HG03565 (cell line): ENCODE measurements around the gene PHRF1.

Experiments used
- ATAC-seq: cut with Tn5 transposase; IDR thresholded peaks from one replicate; pipeline ENCODE4 v1.9.1; 2021; ENCODE audit warnings: mild to moderate bottlenecking, moderate library complexity; ENCODE audit not compliant: unreplicated experiment

PHRF1 gene

DNA sequence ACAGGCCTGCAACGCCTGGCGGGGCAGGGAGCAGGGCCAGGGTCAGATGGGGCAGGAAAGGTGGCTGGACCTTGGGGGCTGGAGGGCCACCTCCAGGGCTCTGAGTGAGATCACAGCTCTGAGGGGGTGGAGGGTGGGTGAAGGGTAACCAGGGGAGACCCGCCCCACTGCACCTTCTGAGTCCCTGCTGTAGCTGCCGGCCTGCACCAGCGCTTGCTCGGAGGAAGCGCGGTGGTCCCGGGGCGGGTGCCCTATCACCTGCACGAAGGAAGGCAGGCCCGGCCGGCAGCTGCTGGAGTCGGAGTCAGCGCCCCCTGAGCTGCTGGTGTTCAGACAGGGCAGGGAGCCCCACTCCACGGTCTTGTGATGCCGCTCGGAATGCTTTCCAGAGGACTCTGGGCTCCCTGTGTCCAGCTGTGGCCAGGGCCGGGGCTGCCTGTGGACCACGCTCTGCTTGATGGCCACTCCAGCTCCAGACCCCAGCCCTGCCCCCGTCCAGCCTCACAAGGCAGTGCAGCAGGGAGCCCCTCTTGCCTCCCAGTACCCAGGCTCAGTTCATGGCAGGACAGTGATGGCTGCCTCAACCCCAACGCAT is 19.5 kb upstream of the PHRF1 start:
- no peak for ATAC-seq

DNA sequence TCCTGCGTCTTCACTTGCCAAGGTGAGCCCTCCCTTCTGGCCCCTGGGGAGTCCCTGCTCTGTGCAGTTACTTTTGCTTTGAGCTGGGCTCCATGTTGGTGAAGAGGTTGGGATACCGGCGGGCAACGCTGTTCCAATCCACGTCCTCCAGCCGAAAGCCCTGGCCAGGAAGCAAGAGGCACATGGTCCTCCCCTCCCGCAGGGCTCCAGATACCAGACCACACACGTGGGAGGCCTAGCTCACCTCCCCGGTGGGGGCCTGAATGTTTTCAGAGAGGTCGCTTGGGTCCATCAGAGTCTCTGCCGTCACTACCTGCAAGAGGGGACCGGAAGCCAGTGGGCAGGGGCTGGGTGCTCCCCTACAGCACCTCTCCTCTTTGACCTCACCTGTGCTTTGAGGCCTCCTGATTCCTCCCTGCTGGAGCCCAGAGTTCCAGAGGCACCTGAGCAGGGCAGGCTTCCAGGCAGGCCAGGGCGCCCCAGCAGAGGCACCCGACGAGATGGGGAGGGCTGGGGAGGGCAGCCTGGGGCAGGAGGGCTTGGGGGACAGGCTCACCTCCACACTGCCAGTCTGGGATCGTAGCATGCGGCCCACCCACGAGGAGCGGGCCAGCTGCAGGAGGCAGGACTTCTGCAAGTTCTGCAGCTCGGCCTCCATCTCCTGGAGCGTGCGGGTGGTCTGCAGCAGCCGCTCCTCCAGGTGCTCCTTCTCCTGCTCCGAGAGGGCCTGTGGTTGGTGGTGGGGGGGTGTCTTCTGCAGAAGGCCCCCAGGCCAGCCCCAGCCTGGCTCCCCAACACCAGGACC is 18.7 kb upstream of the PHRF1 start:
- no peak for ATAC-seq

DNA sequence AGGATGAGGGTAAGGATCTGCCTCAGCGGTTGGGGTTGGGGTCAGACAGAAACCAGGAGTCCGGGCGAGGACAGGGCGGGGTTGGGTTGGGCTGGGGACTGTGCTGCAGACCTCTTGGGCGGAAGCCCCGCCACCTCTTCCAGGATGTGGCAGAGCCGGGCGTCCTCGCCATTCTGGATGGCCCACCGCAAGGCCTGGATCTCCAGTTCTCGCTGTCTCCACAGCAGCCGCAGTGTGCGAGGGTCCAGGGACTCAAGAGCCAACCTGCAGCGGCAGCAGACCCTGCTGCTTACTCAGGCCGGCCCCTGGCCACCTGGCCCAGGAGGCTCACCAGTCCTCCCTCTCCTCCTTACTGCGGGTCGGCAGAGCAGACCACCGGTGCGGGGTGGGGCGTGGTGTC is 17.8 kb upstream of the PHRF1 start:
- ATAC-seq = no peak

DNA sequence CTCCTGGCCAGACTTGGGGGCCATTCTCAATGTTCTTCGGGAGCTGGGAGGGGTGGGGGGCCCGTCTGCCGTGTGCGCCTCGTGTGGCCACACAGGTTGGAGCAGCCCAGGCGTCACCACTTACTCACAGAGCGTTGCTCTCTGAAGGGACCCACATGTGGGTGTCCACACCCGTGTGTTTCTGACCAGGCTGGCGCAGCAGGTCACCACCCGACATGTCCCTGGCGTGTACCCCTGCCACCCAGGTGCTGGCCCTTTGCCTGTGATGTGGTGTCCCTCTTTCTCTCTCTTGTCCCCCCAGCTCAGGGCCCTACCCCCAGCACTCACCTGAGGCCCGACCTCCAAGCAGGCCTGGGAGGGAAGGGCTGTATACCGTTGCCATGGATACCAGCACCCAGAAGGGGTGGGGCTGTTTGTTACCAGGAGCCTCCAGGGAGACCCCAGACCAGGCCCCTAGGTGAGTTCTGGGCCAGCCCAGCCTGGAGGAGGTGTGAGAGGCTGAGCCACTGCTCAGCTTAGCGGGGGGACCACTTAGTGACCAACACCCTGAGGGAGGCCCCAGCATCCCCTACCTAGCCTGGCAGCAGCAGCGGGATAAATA is 17.1 kb upstream of the PHRF1 start:
- ATAC-seq = no peak

DNA sequence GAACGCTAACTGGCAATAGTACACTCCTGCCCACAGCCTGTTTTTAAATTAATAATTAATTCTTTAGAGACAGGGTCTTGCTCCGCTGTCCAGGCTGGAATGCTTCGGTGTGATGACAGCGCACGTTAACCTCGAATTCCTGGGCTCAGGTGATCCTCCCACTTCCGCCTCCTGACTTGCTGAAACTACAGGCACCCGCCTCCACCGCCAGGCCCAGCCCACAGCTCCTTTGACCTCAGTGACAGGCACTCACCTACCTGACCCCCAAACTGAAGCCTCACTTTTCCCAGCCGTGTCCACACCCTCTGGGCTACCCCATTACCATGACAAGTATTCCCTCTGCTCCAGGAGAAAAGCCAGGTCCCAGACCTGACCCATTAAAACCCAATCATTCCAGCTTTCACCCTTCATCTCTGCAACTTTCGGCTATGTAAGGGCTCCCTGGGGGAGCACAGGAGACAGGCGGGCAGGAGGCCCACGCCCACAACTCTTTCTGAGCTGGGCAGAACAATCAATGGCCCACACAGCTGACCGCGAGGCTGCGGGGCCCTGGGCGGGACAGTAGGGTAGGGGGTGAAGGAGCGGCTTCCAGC is 16.5 kb upstream of the PHRF1 start:
- no peak for ATAC-seq

DNA sequence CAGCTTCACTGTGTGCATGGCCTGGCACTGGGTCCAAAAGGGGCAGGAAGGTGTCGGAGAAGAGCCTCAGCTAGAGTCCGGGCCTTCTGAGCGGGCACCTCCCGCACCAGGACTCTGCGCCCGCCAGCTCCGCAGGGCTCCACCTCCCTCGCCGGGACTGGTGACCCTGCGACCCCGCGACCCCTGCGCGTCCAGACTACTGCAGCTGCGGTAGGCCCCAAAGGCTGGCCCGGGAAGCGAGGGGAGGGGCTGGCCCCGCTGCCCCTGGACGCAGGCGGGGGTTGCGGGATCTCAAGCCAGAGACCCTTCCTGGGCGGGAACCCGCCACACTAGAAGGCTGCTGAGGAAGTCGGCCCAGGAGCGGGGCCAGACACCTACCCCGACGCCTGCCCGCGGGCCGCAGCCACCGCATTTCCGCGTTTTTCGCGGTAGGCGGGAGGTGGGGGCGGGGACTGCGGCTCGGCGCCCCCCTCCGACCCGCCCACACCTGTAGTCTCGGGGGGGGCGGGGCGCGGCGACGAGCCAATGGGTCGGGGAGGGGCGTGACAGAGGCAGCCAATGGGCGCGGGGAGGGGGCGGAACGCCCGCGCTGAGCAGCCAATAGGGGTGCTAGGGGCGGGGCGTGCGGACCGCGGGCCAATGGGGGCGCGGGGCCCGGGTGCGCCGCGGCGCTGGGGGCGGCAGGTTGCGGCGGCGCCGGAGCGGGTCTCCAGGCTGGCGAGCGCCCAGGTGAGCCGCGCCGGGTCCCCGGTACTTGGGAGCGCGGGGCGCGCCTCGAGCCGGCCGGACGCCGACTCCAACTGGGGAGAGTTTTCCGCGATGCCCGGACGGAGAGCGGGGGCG is 15.7 kb upstream of the PHRF1 start, which contains the start of the genes LMNTD2 and RASSF7:
TSS of gene LMNTD2 (minus strand) at position 434 of the 843 bp plus-strand sequence. CDS start at position 412, 22 bp downstream.
TSS of gene RASSF7 (plus strand) at position 666 of the 843 bp plus-strand sequence. CDS start 799 bp downstream, outside the sequence.
- peak; percentile 61 for ATAC-seq

DNA sequence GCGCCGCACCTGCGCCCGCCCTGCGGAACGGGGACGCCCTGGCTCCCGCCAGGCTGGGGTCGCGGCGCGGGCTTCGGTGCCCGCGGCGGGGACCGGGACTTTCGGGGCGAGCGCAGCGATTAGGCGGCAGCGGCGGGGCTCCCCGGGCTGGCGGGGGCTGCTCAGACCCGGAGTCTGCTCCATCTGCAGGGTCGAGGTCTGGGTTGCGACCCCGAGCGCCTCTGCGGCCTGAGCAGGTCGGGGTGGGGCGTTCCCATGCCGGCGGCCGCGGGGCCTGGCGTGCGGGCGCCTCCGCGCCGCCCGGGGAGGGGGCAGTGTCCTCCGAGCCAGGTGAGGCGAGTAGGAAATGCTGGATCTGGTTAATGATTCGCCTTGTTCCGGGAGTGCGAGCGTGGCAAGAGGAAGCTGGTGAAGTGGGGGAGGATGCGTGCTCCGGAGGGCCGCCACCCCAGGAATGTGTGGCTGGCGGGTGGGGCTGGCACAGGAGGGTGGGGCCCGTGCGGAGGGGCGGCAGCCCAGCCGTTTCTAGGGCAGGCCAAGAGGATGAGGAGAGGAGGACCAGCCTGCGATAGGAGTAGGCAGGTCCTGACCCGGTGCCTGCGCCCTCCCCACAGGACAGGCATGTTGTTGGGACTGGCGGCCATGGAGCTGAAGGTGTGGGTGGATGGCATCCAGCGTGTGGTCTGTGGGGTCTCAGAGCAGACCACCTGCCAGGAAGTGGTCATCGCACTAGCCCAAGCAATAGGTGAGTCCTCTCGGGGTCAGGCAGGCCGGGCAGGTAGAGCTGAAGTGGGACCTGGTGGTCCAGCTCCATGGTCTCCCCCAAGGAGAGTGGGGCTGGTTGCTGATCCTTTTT is 14.9 kb upstream of the PHRF1 start:
- ATAC-seq = no peak

DNA sequence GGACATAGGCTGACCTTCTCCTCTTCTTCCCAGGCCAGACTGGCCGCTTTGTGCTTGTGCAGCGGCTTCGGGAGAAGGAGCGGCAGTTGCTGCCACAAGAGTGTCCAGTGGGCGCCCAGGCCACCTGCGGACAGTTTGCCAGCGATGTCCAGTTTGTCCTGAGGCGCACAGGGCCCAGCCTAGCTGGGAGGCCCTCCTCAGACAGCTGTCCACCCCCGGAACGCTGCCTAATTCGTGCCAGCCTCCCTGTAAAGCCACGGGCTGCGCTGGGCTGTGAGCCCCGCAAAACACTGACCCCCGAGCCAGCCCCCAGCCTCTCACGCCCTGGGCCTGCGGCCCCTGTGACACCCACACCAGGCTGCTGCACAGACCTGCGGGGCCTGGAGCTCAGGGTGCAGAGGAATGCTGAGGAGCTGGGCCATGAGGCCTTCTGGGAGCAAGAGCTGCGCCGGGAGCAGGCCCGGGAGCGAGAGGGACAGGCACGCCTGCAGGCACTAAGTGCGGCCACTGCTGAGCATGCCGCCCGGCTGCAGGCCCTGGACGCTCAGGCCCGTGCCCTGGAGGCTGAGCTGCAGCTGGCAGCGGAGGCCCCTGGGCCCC is 14.1 kb upstream of the PHRF1 start:
- ATAC-seq = no peak

DNA sequence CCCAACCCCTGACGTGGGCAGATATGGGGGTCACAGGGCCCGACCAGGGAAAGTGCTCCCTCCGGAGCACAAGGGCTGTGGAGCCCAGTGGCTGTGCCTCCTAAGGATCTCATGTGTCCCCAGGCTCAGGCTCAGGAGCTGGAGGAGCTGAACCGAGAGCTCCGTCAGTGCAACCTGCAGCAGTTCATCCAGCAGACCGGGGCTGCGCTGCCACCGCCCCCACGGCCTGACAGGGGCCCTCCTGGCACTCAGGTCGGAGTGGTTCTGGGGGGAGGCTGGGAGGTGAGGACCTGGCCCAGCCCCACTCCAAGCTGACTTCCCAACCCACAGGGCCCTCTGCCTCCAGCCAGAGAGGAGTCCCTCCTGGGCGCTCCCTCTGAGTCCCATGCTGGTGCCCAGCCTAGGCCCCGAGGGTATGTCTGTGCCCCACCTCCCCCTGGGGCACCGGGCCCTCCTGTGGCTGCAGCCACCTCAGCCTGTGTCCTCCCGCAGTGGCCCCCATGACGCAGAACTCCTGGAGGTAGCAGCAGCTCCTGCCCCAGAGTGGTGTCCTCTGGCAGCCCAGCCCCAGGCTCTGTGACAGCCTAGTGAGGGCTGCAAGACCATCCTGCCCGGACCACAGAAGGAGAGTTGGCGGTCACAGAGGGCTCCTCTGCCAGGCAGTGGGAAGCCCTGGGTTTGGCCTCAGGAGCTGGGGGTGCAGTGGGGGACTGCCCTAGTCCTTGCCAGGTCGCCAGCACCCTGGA is 13.0 kb upstream of the PHRF1 start:
- no peak for ATAC-seq

DNA sequence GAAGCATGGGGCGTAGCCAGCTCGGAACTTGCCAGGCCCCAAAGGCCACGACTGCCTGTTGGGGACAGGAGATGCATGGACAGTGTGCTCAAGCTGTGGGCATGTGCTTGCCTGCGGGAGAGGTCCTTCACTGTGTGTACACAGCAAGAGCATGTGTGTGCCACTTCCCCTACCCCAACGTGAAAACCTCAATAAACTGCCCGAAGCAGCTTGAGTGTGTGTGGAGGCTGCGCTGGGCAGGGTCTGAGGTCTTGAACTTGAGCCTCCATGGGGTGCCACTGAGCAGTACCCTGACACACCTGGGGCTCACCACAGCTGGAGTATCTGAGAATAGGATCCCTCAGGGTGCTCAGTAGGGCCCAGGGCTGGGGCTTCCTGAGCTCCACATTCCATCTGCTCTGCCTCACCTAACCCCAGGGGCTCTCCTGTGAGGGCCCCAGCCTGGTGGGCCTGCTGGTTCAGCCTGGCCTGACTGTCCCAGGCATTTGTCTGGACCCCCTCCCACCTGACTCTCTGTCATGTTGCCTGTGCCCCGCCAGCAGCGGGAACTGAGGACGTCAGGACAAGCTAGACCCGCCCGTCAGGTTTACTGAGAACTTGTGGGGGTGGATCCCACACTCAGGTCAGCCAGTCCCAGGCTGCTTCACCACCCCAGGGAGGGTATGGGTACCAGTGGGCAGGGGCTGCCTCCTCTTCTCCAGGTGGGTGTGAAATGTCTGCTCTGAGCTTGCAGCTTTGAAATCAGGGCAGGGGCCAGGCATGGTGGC is 12.3 kb upstream of the PHRF1 start:
- no peak for ATAC-seq

DNA sequence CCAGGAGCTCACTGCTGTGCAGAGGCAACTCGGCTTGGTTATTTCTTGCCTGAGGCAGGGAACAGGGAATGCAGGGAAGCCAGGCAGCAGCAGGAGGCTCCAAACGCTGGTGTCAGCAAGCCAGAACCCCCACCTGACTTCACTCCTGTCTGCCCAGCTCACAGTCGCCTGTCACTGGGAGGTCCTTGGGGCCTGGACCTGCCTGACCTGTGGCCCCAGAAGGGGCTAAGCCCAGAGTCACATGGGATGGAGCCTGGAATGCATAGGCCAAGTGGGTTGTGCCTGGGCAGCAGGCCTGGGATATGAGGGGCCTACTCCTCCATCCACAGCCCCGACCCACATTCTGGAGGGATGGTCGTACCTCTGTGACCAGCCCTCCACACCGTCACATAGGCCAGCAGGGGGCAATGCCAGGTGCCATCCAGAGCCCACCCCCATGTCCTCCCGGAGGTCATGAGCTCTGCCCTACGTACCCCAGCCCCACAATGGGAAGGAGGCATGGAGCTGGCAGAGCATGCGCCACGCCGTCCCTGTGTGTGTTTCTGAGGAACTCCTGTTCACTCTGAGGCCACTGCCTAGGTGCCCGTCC is 10.3 kb upstream of the PHRF1 start:
- no peak for ATAC-seq

DNA sequence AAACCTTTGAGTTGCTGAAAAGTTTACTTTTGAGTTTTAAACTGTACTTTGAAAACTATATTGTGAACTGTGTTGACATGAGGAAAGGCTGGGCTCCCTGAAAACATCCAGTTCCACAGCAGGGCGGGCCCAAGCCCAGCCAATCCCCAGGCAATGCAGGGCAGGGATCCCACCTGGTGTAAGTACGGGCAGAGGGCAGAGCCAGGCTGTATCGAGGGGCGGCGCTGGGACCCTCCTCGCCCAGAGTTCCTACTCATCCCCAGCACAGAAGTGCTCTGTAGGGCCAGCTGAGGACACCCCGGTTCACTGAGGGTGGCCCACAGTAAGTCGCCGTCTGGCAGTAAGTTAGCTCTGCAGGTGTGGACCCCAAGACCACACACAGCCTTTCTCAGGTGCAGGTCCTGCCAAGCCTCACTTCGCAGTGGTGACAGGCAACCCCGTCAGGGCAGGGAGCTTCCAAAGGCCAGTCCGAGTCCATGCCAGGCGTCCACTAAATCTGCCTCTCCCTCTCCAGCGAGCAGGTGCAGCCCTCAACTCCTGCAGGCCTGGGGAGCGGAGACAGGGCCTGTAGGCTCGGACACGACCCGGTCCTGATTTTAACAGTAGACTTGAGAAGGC is 9.2 kb upstream of the PHRF1 start:
- ATAC-seq = no peak

DNA sequence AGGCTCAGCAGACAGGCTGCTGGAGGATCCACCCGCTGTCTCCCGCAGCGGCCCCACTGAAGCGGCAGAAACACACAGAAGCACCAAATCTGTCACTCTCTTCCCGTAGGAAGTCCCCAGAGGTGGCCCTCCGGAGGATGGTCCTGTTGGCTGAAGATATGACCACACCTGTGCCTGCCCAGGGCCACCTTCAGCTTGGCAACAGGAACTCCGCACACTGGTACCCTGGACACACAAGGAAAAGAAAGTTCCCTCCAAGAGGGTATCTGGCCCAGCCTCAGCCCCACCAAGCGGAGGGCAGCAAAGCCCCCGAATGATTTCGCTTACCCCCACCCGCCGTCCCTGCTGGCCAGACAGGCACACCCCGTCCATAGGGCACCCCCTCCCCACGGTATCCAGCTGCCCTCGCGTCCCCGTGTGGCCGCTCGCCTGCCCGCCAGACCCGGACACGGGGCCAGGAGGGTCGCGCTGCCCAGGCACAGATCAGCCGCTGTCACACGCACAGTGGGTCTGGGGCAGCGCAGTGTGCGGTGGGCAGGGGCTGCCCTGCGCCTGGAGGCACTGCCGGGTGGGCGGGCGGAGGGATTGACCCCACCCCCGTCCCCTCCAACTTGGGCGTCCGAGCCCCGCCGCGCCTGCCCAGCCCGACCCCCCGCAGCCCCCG is 8.5 kb upstream of the PHRF1 start:
- no peak for ATAC-seq

DNA sequence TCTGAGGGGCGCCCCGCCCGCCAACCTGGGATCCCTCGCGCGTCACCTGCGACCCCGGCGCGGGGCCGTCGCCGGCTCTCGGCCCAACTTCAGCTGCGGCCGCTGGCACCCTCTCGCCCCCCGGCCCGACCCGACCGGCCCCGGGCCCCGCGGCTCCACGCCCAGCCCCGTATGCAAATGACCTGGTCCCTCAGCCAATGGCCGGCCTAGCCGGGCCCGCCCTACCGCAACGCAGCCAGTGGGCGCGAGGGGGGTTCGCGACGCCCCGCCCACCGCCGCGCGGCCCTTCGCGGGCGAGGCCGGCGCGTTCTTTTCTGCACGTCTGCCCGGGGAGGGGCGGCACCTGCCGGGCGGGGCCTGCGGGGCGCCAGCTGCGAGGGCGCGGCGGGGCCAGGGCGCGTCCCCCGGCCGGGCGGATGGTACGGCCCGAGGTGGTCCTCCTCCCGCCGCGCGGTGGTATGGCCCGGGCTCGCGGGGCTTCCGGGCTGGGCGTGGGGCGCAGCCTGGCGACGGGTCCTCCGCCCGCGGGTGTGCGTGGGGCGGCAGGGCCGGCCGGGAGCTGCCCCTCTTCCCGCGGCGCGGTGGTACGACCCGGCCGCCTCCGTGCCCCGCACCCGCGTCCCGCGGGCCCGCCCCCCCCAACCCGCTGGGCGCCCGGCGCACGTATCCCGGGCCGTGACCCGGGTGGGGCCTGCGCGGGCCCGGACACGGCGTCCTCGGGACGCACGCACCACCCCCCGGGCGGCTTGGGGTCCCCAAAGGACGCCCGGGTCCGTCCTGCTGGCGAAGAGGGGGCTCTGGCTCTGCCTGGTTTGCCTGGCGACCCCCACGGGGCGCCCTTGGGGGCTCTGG is 7.7 kb upstream of the PHRF1 start:
- ATAC-seq = peak; percentile 85

DNA sequence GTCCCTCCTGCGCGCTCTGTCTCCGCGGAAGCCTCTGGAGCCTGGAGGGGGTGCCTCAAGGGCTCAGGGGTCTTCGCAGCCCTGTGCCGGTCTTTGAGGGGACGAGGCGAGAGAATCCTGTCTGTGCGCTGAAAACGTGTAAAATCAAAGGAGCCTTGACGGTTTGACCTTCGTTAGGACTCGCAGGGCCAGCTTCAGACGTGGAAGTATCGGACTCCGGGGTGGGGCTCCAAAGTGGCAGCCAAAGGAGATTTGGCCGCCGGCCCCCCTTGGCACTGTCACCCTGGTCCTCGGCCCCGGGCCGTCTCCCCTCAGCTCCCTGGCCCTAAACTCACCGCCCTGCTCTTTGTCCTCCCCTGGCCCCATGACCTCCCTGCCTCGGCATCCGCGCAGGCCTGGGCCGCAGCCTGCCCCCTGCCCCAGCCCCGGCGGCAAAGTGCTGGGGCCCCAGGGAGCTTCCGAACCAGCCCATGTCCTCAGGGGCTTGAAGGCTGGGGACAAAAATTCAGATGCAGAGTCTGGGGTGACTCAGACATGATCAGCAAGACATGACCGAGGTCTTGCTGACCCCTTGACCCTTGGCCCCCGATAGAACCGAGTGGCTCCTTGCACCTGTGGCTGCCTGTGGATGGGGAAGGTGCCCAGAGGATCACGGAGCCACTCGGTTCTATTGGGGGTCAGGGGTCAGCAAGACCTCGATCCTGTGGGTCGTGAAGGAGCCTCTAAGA is 6.9 kb upstream of the PHRF1 start:
- ATAC-seq = no peak
